ENCODE results near the gene TOP3B. TPM values are rescaled to one million over a fixed set of nuclear protein-coding genes. Genes with fewer than 3 reads are reported as not detected.

The TOP3B gene
- total RNA-seq, 4 donors from 2014 or later = 12.3 to 27.5 (median 20.4) TPM

DNA sequence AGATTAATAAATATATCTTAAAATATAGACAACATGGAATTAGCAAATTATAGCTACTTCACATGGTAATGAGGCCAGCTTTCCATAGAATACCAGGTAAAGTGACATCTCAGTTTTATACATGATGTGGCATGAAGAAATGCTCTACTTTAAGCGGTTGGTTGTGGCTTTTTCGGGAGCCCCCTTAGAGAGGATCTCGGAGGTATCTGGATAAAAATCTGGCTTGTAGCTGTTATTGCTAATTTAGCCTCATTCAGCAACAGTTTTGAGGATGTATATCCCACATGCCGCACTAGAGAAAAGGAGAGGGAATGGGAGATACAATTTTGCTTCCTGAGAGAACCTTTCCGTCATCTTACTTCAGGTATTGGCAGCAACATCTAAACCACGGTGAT lies 24.0 kb upstream of the TOP3B start:
- TF ChIP-seq POLR2A (IDR thresholded peaks at IDR 0.05; ENCODE audit: low read depth) (no peak), EP300 (IDR thresholded peaks at IDR 0.05) (no peak), POLR2AphosphoS5 (IDR thresholded peaks at IDR 0.05) (no peak)
- TF ChIP-seq, protein P1, sequence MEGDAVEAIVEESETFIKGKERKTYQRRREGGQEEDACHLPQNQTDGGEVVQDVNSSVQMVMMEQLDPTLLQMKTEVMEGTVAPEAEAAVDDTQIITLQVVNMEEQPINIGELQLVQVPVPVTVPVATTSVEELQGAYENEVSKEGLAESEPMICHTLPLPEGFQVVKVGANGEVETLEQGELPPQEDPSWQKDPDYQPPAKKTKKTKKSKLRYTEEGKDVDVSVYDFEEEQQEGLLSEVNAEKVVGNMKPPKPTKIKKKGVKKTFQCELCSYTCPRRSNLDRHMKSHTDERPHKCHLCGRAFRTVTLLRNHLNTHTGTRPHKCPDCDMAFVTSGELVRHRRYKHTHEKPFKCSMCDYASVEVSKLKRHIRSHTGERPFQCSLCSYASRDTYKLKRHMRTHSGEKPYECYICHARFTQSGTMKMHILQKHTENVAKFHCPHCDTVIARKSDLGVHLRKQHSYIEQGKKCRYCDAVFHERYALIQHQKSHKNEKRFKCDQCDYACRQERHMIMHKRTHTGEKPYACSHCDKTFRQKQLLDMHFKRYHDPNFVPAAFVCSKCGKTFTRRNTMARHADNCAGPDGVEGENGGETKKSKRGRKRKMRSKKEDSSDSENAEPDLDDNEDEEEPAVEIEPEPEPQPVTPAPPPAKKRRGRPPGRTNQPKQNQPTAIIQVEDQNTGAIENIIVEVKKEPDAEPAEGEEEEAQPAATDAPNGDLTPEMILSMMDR (IDR thresholded peaks at IDR 0.05) = no peak
- Histone ChIP-seq H3K4me1 (no peaks in the 10 kb centered on the region), H3K27me3 (peaks cover 0 to 6% (median 0%) of the 10 kb centered on the region in 4 donors), H3K27ac (replicated peaks in 1 of 4) (no peak overlapping the region), H3K4me3 (no peak overlapping the region), H3K9me3 (no peaks in the 10 kb centered on the region), H3K36me3 (no peaks in the 10 kb centered on the region)
- no peak for DNase-seq (ENCODE audit: extremely low spot score)
- intact Hi-C loops (cut with DNase I) = no loop called here
- WGBS = 96% methylated on average over 6 of the region's 6 CpGs

DNA sequence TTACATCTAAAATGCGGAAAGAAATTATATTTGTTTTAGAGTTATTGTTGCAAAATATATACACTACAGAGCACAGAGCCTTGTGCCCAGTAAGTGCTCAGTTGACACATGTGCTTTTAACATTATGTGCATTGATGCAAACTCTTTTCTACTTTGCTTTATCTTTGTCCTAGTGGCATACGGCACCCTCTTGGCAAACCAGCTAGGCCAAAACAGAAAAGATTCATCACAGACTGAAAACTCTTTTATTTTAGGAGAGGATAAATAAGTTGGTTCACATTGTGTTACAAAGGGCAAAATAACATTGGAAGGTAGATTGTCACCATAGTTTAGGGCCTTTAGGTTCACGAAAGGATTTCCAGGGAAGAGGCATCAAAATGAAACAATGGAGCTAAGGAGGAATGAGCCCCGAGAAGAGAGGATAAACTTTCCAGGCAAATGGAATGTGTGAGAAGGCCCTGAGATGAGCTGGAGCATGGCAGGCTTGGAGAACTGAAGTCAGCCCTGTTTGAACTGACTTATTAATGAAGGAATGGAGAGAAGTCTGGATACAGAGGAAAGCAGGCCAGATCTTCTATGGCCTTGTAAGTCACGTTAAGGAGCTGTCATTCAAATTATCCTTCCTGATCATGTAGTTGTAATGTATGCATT lies 23.5 kb upstream of the TOP3B start:
- WGBS = 81% methylated on average over 5 of the region's 5 CpGs

DNA sequence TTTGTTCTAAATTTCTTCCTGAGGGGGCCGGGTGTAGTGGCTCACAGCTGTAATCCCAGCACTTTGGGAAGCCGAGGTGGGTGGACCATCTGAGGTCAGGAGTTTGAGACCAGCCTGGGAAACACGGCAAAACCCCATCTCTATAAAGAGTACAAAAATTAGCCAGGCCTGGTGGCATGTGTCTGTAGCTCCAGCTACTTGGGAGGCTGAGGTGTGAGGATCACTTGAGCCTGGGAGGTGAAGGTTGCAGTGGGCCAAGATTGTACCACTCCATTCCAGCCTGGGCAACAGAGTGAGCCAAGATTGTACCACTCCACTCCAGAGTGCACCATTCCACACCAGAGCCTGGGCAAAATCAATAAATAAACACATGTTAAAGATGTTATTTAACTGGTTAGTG lies 20.6 kb upstream of the TOP3B start:
- TF ChIP-seq, protein P1 (IDR thresholded peaks at IDR 0.05) = no peak
- TF ChIP-seq POLR2A (IDR thresholded peaks at IDR 0.05; ENCODE audit: low read depth) (no peak), POLR2AphosphoS5 (IDR thresholded peaks at IDR 0.05) (no peak), EP300 (IDR thresholded peaks at IDR 0.05) (no peak)
- no peaks in the 10 kb centered on the region for H3K36me3 ChIP-seq
- H3K27ac ChIP-seq (replicated peaks in 1 of 4) = no peak overlapping the region
- DNase-seq (ENCODE audit: extremely low spot score) = no peak
- WGBS = 69% methylated on average over 3 of the region's 3 CpGs
- intact Hi-C loops (cut with DNase I) = no loop called here
- no peaks in the 10 kb centered on the region for H3K9me3 ChIP-seq
- no peaks in the 10 kb centered on the region for H3K4me1 ChIP-seq
- no peak overlapping the region for H3K4me3 ChIP-seq
- H3K27me3 ChIP-seq = no peaks in the 10 kb centered on the region

More for the DNA sequence above, 23.5 kb upstream of the TOP3B start:
- no peaks in the 10 kb centered on the region for H3K4me1 ChIP-seq
- intact Hi-C loops (cut with DNase I) = no loop called here
- H3K4me3 ChIP-seq = no peak overlapping the region
- H3K36me3 ChIP-seq = no peaks in the 10 kb centered on the region
- TF ChIP-seq POLR2A (IDR thresholded peaks at IDR 0.05; ENCODE audit: low read depth) = no peak
- TF ChIP-seq, protein P1 (IDR thresholded peaks at IDR 0.05) = no peak
- TF ChIP-seq EP300 (IDR thresholded peaks at IDR 0.05) = no peak
- no peak for TF ChIP-seq POLR2AphosphoS5 (IDR thresholded peaks at IDR 0.05)
- H3K9me3 ChIP-seq = no peaks in the 10 kb centered on the region
- no peak for DNase-seq (ENCODE audit: extremely low spot score)
- H3K27me3 ChIP-seq = peaks cover 0 to 3% (median 0%) of the 10 kb centered on the region in 4 donors
- H3K27ac ChIP-seq (replicated peaks in 1 of 4) = no peak overlapping the region

DNA sequence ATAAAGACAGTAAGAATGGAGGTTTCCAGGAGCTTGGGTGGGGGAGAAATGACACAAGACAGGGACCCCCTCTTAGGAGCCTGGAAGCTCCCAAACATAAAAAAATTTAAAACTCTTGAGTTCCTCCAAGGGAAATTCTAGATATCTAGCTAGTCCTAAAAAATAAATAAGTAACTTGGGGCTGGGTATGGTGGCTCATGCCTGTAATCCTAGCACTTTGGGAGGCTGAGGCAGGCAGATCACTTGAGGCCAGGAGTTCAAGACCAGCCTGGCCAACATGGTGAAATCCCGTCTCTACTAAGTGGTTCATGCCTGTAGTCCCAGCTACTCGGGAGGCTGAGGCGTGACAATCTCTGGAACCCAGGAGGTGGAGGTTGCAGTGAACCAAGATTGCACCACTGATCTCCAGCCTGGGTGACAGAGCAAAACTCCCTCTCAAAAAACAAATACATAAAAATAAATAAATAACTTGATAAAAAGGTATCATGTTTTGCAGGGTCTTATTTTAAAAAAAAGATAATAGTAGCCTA lies 20.0 kb upstream of the TOP3B start:
- TF ChIP-seq, protein P1 (IDR thresholded peaks at IDR 0.05) = no peak
- no peak for TF ChIP-seq POLR2AphosphoS5 (IDR thresholded peaks at IDR 0.05)
- no peak for TF ChIP-seq EP300 (IDR thresholded peaks at IDR 0.05)
- TF ChIP-seq POLR2A (IDR thresholded peaks at IDR 0.05; ENCODE audit: low read depth) = no peak
- no peak overlapping the region for H3K4me3 ChIP-seq
- H3K4me1 ChIP-seq = no peaks in the 10 kb centered on the region
- intact Hi-C loops (cut with DNase I) = no loop called here
- no peaks in the 10 kb centered on the region for H3K27me3 ChIP-seq
- 85% methylated on average over 3 of the region's 3 CpGs for WGBS
- H3K36me3 ChIP-seq = no peaks in the 10 kb centered on the region
- H3K27ac ChIP-seq (replicated peaks in 1 of 4) = no peak overlapping the region
- no peak for DNase-seq (ENCODE audit: extremely low spot score)
- H3K9me3 ChIP-seq = no peaks in the 10 kb centered on the region

Measured in esophagus muscularis mucosa (tissue), 4 donors.